Measurements from ENCODE around the gene SNX25. TPM values are rescaled to one million over a fixed set of nuclear protein-coding genes. Genes with fewer than 3 reads are reported as not detected.

The SNX25 gene
- total RNA-seq, 1 experiment from 2014 or later = 50.5 TPM

GRCh38 chr4:185380320-185380719, 170.9 kb downstream of the SNX25 start:
- H3K27me3 ChIP-seq (ENCODE audit: low read length) = no peaks in the 10 kb centered on the region

DNA sequence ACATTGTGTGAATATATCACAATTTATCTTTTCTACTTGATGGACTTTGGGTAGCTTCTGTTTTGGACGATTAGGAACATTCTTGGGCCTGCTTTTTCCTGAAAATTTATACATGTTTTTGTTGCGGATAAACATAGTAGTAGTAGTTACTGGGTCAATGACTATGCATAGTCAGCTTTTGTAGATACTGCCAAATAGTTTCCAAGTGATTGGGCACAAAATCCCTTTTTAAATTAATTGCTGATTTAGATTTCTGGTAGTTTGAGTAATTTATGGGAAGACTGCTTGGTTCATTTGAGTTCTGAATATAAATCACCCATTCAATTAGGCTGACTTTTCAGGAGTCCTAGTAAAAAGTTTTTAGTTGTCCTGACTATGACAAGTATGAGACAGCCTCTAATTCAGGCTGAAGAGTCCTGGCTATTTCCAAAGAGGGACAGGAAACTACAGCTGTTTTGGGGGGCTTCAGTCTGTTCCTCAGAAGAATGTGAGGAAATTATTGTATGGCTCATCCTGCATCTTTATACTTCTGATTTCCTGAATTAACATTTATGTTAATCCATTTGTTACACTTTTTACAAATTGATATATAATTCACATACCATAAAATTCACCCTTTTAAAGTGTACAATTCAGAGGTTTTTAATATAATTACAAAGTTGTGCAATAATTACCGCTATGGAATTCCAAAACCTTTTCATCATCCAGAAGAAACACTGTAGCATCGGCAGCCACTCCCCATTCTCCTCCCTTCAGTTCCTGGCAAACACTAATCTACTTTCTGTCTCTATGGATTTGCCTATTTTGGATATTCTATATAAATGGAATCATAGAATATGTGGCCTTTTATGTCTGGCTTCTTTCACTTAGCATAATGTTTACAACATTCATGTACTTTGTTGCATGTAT, 172.1 kb downstream of the SNX25 start:
- H3K9me3 ChIP-seq (ENCODE audit: low read length) = no peaks in the 10 kb centered on the region
- no peak overlapping the region for H3K4me2 ChIP-seq (ENCODE audit: low read depth, low read length, poor library complexity, severe bottlenecking)
- no peak overlapping the region for H3K27ac ChIP-seq (ENCODE audit: low read length)
- no peaks in the 10 kb centered on the region for H4K20me1 ChIP-seq (ENCODE audit: insufficient read depth, low read depth, low read length)
- no peaks in the 10 kb centered on the region for H3K79me2 ChIP-seq (ENCODE audit: low read length)
- H3K36me3 ChIP-seq (ENCODE audit: insufficient read depth, low read length) = peaks cover 9% of the 10 kb centered on the region
- no peak overlapping the region for H2AFZ ChIP-seq (ENCODE audit: low read length)
- no peaks in the 10 kb centered on the region for H3K27me3 ChIP-seq (ENCODE audit: low read length)
- no peak overlapping the region for H3K4me3 ChIP-seq (ENCODE audit: low read length)
- DNase-seq = no peak
- no peaks in the 10 kb centered on the region for H3K4me1 ChIP-seq (ENCODE audit: low read length)
- no peaks in the 10 kb centered on the region for H3K9me2 ChIP-seq (replicated peaks; ENCODE audit: insufficient read depth, low read length)
- no peak overlapping the region for H3K9ac ChIP-seq (ENCODE audit: low read length)

More at GRCh38 chr4:185380320-185380719, 170.9 kb downstream of the SNX25 start:
- H4K20me1 ChIP-seq (ENCODE audit: insufficient read depth, low read depth, low read length) = no peaks in the 10 kb centered on the region
- no peak overlapping the region for H3K27ac ChIP-seq (ENCODE audit: low read length)
- H3K36me3 ChIP-seq (ENCODE audit: insufficient read depth, low read length) = peaks cover 9% of the 10 kb centered on the region
- no peaks in the 10 kb centered on the region for H3K9me2 ChIP-seq (replicated peaks; ENCODE audit: insufficient read depth, low read length)
- no peak overlapping the region for H3K9ac ChIP-seq (ENCODE audit: low read length)
- no peaks in the 10 kb centered on the region for H3K4me1 ChIP-seq (ENCODE audit: low read length)
- DNase-seq = no peak
- H3K79me2 ChIP-seq (ENCODE audit: low read length) = no peaks in the 10 kb centered on the region
- H3K4me2 ChIP-seq (ENCODE audit: low read depth, low read length, poor library complexity, severe bottlenecking) = no peak overlapping the region
- H3K4me3 ChIP-seq (ENCODE audit: low read length) = no peak overlapping the region
- no peaks in the 10 kb centered on the region for H3K9me3 ChIP-seq (ENCODE audit: low read length)
- no peak overlapping the region for H2AFZ ChIP-seq (ENCODE audit: low read length)

DNA sequence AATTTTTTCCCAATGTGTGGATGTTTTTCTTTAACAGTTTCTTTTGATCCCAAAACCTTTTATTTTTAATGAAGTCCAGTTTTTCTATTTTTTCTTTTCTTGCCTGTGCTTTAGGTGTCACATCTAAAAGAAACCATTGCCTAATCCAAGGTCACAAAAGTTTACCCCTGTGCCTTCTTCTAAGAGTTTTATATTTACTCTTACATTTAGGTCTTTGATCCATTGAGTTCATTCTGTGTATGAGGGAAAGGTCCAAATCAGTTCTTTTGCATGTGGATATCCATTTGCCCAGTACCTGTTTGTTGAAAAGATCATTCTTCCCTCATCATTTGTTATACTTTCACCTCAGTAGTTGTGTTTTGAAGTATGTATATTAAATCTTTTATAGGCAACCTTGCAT, 173.4 kb downstream of the SNX25 start:
- DNase-seq = no peak
- H3K27me3 ChIP-seq (ENCODE audit: low read length) = no peaks in the 10 kb centered on the region
- H3K4me2 ChIP-seq (ENCODE audit: low read depth, low read length, poor library complexity, severe bottlenecking) = no peak overlapping the region

GRCh38 chr4:185383451-185383850, 174.1 kb downstream of the SNX25 start:
- Histone ChIP-seq H3K27ac (ENCODE audit: low read length) (no peak overlapping the region), H3K4me2 (ENCODE audit: low read depth, low read length, poor library complexity, severe bottlenecking) (no peak overlapping the region), H3K4me1 (ENCODE audit: low read length) (no peaks in the 10 kb centered on the region), H3K9me2 (replicated peaks; ENCODE audit: insufficient read depth, low read length) (no peaks in the 10 kb centered on the region), H3K27me3 (ENCODE audit: low read length) (no peaks in the 10 kb centered on the region), H3K9me3 (ENCODE audit: low read length) (no peaks in the 10 kb centered on the region), H3K36me3 (ENCODE audit: insufficient read depth, low read length) (peaks cover 4% of the 10 kb centered on the region), H3K79me2 (ENCODE audit: low read length) (no peaks in the 10 kb centered on the region), H3K9ac (ENCODE audit: low read length) (no peak overlapping the region), H2AFZ (ENCODE audit: low read length) (no peak overlapping the region), H3K4me3 (ENCODE audit: low read length) (no peak overlapping the region), H4K20me1 (ENCODE audit: insufficient read depth, low read depth, low read length) (no peaks in the 10 kb centered on the region)
- DNase-seq = no peak

More for the DNA sequence above, 173.4 kb downstream of the SNX25 start:
- Histone ChIP-seq H3K9me2 (replicated peaks; ENCODE audit: insufficient read depth, low read length) (no peaks in the 10 kb centered on the region), H4K20me1 (ENCODE audit: insufficient read depth, low read depth, low read length) (no peaks in the 10 kb centered on the region), H3K79me2 (ENCODE audit: low read length) (no peaks in the 10 kb centered on the region), H3K4me1 (ENCODE audit: low read length) (no peaks in the 10 kb centered on the region), H3K9me3 (ENCODE audit: low read length) (no peaks in the 10 kb centered on the region), H3K36me3 (ENCODE audit: insufficient read depth, low read length) (peaks cover 9% of the 10 kb centered on the region), H3K4me3 (ENCODE audit: low read length) (no peak overlapping the region), H3K27ac (ENCODE audit: low read length) (no peak overlapping the region), H3K9ac (ENCODE audit: low read length) (no peak overlapping the region), H2AFZ (ENCODE audit: low read length) (no peak overlapping the region)

GRCh38 chr4:185384061-185384460, 174.7 kb downstream of the SNX25 start:
- Histone ChIP-seq H3K36me3 (ENCODE audit: insufficient read depth, low read length) (peaks cover 4% of the 10 kb centered on the region), H3K4me2 (ENCODE audit: low read depth, low read length, poor library complexity, severe bottlenecking) (no peak overlapping the region), H3K9ac (ENCODE audit: low read length) (no peak overlapping the region)

GRCh38 chr4:185384930-185385331, 175.5 kb downstream of the SNX25 start:
- H2AFZ ChIP-seq (ENCODE audit: low read length) = no peak overlapping the region

More at GRCh38 chr4:185384061-185384460, 174.7 kb downstream of the SNX25 start:
- Histone ChIP-seq H3K4me1 (ENCODE audit: low read length) (no peaks in the 10 kb centered on the region), H3K79me2 (ENCODE audit: low read length) (no peaks in the 10 kb centered on the region), H3K9me2 (replicated peaks; ENCODE audit: insufficient read depth, low read length) (no peaks in the 10 kb centered on the region), H3K27me3 (ENCODE audit: low read length) (no peaks in the 10 kb centered on the region), H3K27ac (ENCODE audit: low read length) (no peak overlapping the region), H3K9me3 (ENCODE audit: low read length) (no peaks in the 10 kb centered on the region), H2AFZ (ENCODE audit: low read length) (no peak overlapping the region), H4K20me1 (ENCODE audit: insufficient read depth, low read depth, low read length) (no peaks in the 10 kb centered on the region), H3K4me3 (ENCODE audit: low read length) (no peak overlapping the region)
- DNase-seq = no peak

DNA sequence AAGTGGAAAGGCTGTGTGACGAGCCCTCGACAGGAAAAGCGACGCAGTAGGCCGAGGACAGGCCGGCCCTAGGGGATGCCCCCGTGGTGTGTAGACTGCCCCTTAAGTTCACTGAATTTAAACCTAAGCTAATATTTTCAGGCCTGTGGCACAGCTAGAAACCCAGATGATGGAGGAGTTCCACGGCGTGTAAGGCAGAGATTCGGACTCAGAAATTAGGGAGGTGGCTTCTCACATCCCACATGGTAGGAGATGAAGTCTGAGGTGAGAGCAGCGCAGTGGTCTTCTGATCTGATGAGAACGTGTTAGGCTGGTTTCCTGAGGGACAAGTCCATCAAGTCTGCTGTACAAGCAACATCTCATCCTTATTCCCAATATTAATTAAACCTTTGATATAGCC, 178.6 kb downstream of the SNX25 start:
- Histone ChIP-seq H3K27ac (ENCODE audit: low read length) (no peak overlapping the region), H3K9me2 (replicated peaks; ENCODE audit: insufficient read depth, low read length) (no peaks in the 10 kb centered on the region), H3K4me2 (ENCODE audit: low read depth, low read length, poor library complexity, severe bottlenecking) (no peak overlapping the region), H3K79me2 (ENCODE audit: low read length) (no peaks in the 10 kb centered on the region), H2AFZ (ENCODE audit: low read length) (no peak overlapping the region), H4K20me1 (ENCODE audit: insufficient read depth, low read depth, low read length) (no peaks in the 10 kb centered on the region), H3K36me3 (ENCODE audit: insufficient read depth, low read length) (no peaks in the 10 kb centered on the region), H3K4me3 (ENCODE audit: low read length) (no peak overlapping the region), H3K4me1 (ENCODE audit: low read length) (peaks cover 14% of the 10 kb centered on the region), H3K9ac (ENCODE audit: low read length) (no peak overlapping the region), H3K27me3 (ENCODE audit: low read length) (no peaks in the 10 kb centered on the region), H3K9me3 (ENCODE audit: low read length) (no peaks in the 10 kb centered on the region)
- no peak for DNase-seq

More at GRCh38 chr4:185384930-185385331, 175.5 kb downstream of the SNX25 start:
- Histone ChIP-seq H4K20me1 (ENCODE audit: insufficient read depth, low read depth, low read length) (no peaks in the 10 kb centered on the region), H3K9me2 (replicated peaks; ENCODE audit: insufficient read depth, low read length) (no peaks in the 10 kb centered on the region), H3K4me3 (ENCODE audit: low read length) (no peak overlapping the region), H3K4me2 (ENCODE audit: low read depth, low read length, poor library complexity, severe bottlenecking) (no peak overlapping the region), H3K4me1 (ENCODE audit: low read length) (no peaks in the 10 kb centered on the region), H3K27me3 (ENCODE audit: low read length) (no peaks in the 10 kb centered on the region), H3K27ac (ENCODE audit: low read length) (no peak overlapping the region), H3K36me3 (ENCODE audit: insufficient read depth, low read length) (peaks cover 4% of the 10 kb centered on the region), H3K9me3 (ENCODE audit: low read length) (no peaks in the 10 kb centered on the region), H3K9ac (ENCODE audit: low read length) (no peak overlapping the region), H3K79me2 (ENCODE audit: low read length) (no peaks in the 10 kb centered on the region)
- DNase-seq = no peak

GRCh38 chr4:185390941-185391340, 181.5 kb downstream of the SNX25 start:
- Histone ChIP-seq H3K4me2 (ENCODE audit: low read depth, low read length, poor library complexity, severe bottlenecking) (no peak overlapping the region), H4K20me1 (ENCODE audit: insufficient read depth, low read depth, low read length) (no peaks in the 10 kb centered on the region), H3K27me3 (ENCODE audit: low read length) (no peaks in the 10 kb centered on the region), H3K79me2 (ENCODE audit: low read length) (no peaks in the 10 kb centered on the region), H3K4me3 (ENCODE audit: low read length) (no peak overlapping the region), H2AFZ (ENCODE audit: low read length) (no peak overlapping the region), H3K27ac (ENCODE audit: low read length) (no peak overlapping the region), H3K9me3 (ENCODE audit: low read length) (no peaks in the 10 kb centered on the region), H3K9me2 (replicated peaks; ENCODE audit: insufficient read depth, low read length) (no peaks in the 10 kb centered on the region), H3K9ac (ENCODE audit: low read length) (no peak overlapping the region), H3K4me1 (ENCODE audit: low read length) (peaks cover 40% of the 10 kb centered on the region), H3K36me3 (ENCODE audit: insufficient read depth, low read length) (no peaks in the 10 kb centered on the region)
- DNase-seq = no peak

All from Karpas-422 (cell line).